Stimulated activated naive B cell treated with anti-CD40 and anti-IgM and Interleukin-4, amounts not matched to agents 10 μg/mL and 1 μg/mL and 100 μg/mL, for 72 hours (primary cell): ENCODE measurements around the gene IFIT2.
"Not testable (repeated sequence)": the region's sequence is repeated elsewhere in the genome, so short reads cannot be mapped to it uniquely, and the experiment has no call there.

Experiments used
- ATAC-seq, 2 donors: fragments of 150-1000 bp; cut with Tn5 transposase; replicated peaks; 2 replicates each; pipeline ENCODE4 v1.10.0; 2021; ENCODE audit warnings: moderate library complexity in 1 of 2
- DNase-seq: peaks from one replicate; pipeline ENCODE4 v3.0.0; 2021
- H3K27ac Mint-ChIP-seq: one replicate; pipeline ENCODE4 v1.8.0; 2022; ENCODE audit warnings: mild to moderate bottlenecking, mixed read lengths
- H3K27me3 Mint-ChIP-seq, 2 donors: one replicate each; pipeline ENCODE4 v1.8.0; 2022; ENCODE audit warnings: mixed read lengths in 2 of 2
- H3K36me3 Mint-ChIP-seq, 2 donors: one replicate each; pipeline ENCODE4 v1.8.0; 2022; ENCODE audit warnings: mixed read lengths in 2 of 2, mild to moderate bottlenecking in 1 of 2
- H3K4me1 Mint-ChIP-seq, 2 donors: one replicate each; pipeline ENCODE4 v1.8.0; 2022; ENCODE audit warnings: mixed read lengths in 2 of 2, mild to moderate bottlenecking in 1 of 2
- H3K4me3 Mint-ChIP-seq, 2 donors: one replicate each; pipeline ENCODE4 v1.8.0; 2022; ENCODE audit warnings: mild to moderate bottlenecking in 2 of 2, mixed read lengths in 2 of 2, moderate library complexity in 1 of 2
- H3K9me3 Mint-ChIP-seq, 2 donors: one replicate each; pipeline ENCODE4 v1.8.0; 2022; ENCODE audit warnings: mixed read lengths in 2 of 2, mild to moderate bottlenecking in 1 of 2

The IFIT2 gene

DNA sequence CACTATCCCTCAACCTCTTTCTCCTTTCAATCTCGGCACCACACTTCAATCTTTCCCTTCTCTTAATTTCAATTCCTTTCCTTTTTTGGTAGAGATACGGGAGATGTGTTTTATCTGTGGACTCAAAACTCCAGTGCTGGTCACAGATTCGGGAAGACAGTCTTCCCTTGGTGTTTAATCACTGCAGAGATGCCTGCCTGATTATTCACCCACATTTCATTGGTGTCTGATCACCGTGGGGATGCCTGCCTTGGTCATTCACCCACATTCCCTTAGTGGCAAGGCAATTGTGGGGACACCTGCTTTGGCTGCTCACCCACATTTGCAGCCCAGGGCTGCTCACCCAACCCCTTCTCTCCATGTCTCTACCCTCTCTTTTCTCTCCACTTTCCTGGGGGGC is 16.5 kb upstream of the IFIT2 start:
- H3K27me3 Mint-ChIP-seq, DNase-seq, ATAC-seq, H3K9me3 Mint-ChIP-seq, H3K27ac Mint-ChIP-seq, H3K36me3 Mint-ChIP-seq, H3K4me3 Mint-ChIP-seq: not testable (repeated sequence)
- H3K4me1 Mint-ChIP-seq = peaks cover 7 to 10% of the 10 kb centered on the region in 2 donors

DNA sequence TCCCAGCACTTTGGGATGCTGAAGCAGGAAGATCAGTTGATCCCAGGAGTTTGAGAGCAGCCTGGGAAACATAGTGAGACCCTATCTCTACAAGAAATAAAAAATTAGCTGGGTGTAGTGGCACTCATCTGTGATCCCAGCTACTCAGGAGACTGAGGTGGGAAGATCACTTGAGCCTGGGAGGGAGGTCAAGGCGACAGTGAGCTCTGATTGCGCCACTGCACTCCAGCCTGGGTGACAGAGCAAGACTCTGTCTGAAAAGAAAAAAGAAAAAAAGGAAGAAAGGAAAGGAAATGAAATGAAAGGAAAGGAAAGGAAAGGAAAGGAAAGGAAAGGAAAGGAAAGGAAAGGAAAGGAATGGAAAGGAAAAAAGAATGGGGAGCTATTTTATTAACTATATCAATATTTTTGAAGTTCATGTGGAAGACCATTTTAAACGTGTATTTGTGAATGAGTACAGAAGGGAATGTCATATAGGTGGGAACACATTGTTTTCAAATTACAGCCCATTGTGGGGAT is 7.1 kb upstream of the IFIT2 start:
- no peaks in the 10 kb centered on the region for H3K27me3 Mint-ChIP-seq
- peaks cover 0 to 2% of the 10 kb centered on the region in 2 donors for H3K9me3 Mint-ChIP-seq
- H3K4me1 Mint-ChIP-seq = peaks cover 10 to 27% of the 10 kb centered on the region in 2 donors
- H3K36me3 Mint-ChIP-seq = no peaks in the 10 kb centered on the region
- H3K4me3 Mint-ChIP-seq = no peak overlapping the region
- DNase-seq (no peak), ATAC-seq (no peak)
- H3K27ac Mint-ChIP-seq = no peak overlapping the region

DNA sequence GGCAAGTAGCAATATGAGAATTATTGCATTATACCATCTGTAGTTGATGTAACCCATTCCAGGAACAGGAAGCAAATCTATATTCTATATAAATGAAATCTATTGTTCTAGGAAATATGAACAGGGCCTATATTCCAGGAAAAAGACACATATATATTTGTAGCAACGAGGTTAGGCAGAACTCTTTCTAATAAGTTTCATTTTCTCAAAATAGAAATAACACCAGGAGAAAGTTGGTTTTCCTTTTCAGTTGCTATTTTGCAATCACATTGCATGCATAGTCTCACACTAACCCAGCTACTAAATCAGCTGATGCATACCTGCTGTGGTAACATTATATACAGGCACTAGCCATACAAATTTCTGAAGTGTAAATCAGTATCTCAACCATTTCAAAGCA is 6.2 kb upstream of the IFIT2 start:
- Mint-ChIP-seq H3K4me1 (peaks cover 10 to 27% of the 10 kb centered on the region in 2 donors), H3K27ac (no peak overlapping the region), H3K27me3 (no peaks in the 10 kb centered on the region), H3K36me3 (no peaks in the 10 kb centered on the region), H3K9me3 (peaks cover 0 to 2% of the 10 kb centered on the region in 2 donors), H3K4me3 (no peak overlapping the region)
- no peak for DNase-seq
- ATAC-seq = no peak

DNA sequence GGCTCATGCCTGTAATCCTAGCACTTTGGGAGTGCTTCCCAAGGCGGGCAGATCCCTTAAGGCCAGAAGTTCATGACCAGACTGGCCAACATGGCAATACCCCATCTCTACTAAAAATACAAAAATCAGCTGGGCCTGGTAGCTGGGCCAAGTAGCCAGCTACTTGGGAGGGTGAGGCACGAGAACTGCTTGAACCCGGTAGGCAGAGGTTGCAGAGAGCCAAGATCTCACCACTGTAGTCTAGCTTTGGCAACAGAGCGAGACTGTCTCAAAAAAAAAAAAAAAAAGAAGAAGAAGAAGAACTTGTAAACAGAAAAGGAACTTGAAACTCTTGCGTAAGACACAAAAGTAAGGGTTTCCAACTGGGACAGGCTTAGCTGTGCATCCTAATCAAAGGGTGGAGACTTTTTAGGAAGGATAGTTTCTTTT is 5.6 kb upstream of the IFIT2 start:
- peak overlapping the region; percentile 71 for H3K27ac Mint-ChIP-seq
- peaks cover 14 to 32% of the 10 kb centered on the region in 2 donors for H3K4me1 Mint-ChIP-seq
- no peak for DNase-seq
- H3K27me3 Mint-ChIP-seq = no peaks in the 10 kb centered on the region
- peaks cover 0 to 2% of the 10 kb centered on the region in 2 donors for H3K9me3 Mint-ChIP-seq
- ATAC-seq = peak; percentile 74 to 85
- H3K4me3 Mint-ChIP-seq = peak overlapping the region in 1 of 2 donors; percentile 51
- H3K36me3 Mint-ChIP-seq = no peaks in the 10 kb centered on the region

DNA sequence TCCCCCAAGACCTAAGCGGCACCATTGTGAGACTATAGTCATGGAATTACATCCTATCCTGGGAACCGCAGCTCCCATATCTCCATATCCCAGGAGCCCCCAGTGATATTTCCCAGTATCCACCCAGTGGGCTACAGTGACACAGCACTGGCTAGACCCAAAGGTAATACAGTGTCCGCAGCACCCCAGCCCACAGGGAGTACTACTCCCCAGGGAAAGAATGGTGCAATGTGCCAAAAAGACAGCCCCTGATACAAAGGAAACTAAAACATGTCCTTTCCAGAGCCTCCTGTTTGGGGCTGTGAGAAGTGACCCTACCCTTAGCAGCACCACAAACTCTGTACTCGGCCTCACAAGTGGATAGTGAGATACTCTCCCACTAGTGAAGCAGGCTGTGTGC is 4.5 kb upstream of the IFIT2 start:
- H3K27ac Mint-ChIP-seq = no peak overlapping the region
- H3K4me1 Mint-ChIP-seq = peaks cover 17 to 37% of the 10 kb centered on the region in 2 donors
- peaks cover 0 to 2% of the 10 kb centered on the region in 2 donors for H3K9me3 Mint-ChIP-seq

DNA sequence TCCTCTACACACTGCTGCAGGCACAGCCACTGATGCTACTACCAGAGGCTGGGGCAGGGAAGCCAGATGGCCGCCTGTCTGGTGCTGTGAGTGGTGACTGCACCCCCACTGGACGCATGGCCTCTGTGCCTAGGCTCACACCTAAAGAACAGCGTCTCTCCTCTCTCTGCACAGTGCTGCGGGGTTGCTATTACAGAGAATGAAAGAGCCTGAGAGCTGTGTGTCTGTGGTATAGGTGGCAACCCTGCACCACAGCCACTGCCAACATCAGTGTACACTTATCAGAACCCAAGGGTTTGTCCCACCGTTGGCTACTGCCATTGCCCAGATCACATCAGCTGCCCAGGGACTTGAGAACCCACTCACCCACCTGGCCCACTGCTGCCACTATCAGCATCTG is 4.1 kb upstream of the IFIT2 start:
- no peak overlapping the region for H3K27ac Mint-ChIP-seq
- no peaks in the 10 kb centered on the region for H3K27me3 Mint-ChIP-seq
- DNase-seq (no peak), ATAC-seq (no peak)
- peaks cover 0 to 2% of the 10 kb centered on the region in 2 donors for H3K9me3 Mint-ChIP-seq
- H3K36me3 Mint-ChIP-seq = no peaks in the 10 kb centered on the region
- peaks cover 20 to 42% of the 10 kb centered on the region in 2 donors for H3K4me1 Mint-ChIP-seq
- H3K4me3 Mint-ChIP-seq = no peak overlapping the region

More for the DNA sequence above, 4.5 kb upstream of the IFIT2 start:
- no peaks in the 10 kb centered on the region for H3K27me3 Mint-ChIP-seq
- ATAC-seq (no peak), DNase-seq (no peak)
- H3K4me3 Mint-ChIP-seq = no peak overlapping the region
- H3K36me3 Mint-ChIP-seq = no peaks in the 10 kb centered on the region

DNA sequence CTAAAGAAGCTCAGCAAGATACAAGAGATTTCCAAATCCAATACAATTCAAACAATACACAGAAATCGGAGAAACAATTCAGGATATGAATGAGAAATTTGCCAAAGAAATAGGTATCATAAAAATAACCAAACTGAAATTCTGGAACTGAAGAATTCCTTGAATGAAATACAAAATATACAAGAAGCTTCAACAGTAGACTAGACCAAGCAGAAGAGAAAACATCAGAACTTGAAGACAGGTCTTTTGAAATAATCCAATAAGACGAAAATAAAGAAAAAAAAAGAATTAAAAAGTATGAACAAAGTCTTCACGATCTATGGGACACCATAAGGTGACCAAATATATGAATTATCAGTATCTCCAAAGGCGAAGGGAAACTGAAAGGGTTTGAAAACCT is 2.8 kb upstream of the IFIT2 start:
- Mint-ChIP-seq H3K27ac (no peak overlapping the region), H3K4me3 (no peak overlapping the region), H3K36me3 (no peaks in the 10 kb centered on the region), H3K9me3 (peaks cover 0 to 2% of the 10 kb centered on the region in 2 donors), H3K4me1 (peaks cover 29 to 54% of the 10 kb centered on the region in 2 donors), H3K27me3 (no peaks in the 10 kb centered on the region)
- no peak for ATAC-seq
- DNase-seq = no peak

DNA sequence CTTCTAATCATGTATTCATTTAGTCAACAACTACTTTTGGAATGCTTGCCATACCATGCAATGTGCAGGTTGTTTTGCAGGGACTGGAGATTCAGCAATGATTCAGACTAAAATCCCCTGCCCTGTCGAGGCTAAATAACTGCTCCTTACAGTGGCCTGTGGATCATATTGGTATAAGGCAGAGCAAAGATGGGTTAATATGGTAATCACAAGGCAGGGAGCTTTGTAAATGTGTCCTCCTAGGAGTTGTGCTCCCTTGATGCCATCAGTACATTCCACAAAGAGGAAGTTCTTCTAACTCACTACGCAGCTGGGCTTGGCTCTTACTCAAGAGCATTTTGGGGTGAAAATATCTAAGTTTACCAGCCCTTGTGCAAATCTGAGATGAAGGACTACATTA is 614 bp upstream of the IFIT2 start:
- H3K9me3 Mint-ChIP-seq = peaks cover 0 to 2% of the 10 kb centered on the region in 2 donors
- H3K36me3 Mint-ChIP-seq = peaks cover 0 to 4% of the 10 kb centered on the region in 2 donors
- peaks cover 25 to 57% of the 10 kb centered on the region in 2 donors for H3K4me1 Mint-ChIP-seq
- no peaks in the 10 kb centered on the region for H3K27me3 Mint-ChIP-seq
- peak overlapping the region; percentile 95 for H3K27ac Mint-ChIP-seq
- peak overlapping the region; percentile 85 to 87 for H3K4me3 Mint-ChIP-seq
- ATAC-seq (peak; percentile 62 to 64), DNase-seq (no peak)

DNA sequence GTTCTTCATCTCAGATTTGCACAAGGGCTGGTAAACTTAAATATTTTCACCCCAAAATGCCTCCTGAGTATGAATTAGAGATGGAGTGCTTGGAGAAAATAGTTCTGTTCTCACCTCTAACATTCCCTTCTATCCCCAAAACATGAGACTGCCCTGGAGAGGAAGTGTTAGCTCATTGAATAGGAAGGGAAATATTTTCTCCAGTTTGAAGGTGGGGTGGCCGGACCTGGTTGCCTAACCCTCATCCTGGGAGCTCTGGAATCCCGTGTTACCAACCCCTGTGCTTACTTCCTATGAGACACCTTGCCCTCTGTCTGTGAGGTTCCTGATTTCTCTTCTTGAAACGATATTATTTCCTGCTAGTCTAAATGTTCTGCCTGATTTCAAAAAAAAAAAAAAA is 779 bp downstream of the IFIT2 start:
- no peak for ATAC-seq
- no peak for DNase-seq
- peaks cover 0 to 2% of the 10 kb centered on the region in 2 donors for H3K9me3 Mint-ChIP-seq
- H3K36me3 Mint-ChIP-seq = peaks cover 7 to 16% of the 10 kb centered on the region in 2 donors
- peak overlapping the region; percentile 95 for H3K27ac Mint-ChIP-seq
- H3K27me3 Mint-ChIP-seq = no peaks in the 10 kb centered on the region
- peaks cover 20 to 43% of the 10 kb centered on the region in 2 donors for H3K4me1 Mint-ChIP-seq
- peak overlapping the region; percentile 85 to 87 for H3K4me3 Mint-ChIP-seq

DNA sequence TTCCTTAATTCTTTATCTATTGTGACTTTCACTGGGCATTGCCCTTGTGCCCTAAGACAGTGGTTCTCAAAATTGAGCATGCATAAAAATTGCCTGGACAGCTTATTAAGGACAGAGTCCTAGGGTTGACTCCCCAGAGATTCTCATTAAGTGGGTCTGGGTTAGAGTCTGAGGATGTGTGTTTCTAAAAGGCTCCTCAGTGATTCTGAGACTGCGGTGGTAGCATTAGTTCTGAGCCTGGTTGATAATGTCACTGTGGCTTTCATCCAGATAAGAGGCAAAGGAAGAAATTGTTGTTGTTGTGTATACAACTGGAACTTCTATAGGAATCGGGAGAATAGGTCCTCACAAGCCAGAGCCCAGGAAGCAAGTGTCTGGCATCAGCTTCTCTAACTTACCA is 1.3 kb downstream of the IFIT2 start:
- H3K4me1 Mint-ChIP-seq = peaks cover 20 to 38% of the 10 kb centered on the region in 2 donors
- no peak overlapping the region for H3K27ac Mint-ChIP-seq
- DNase-seq (no peak), ATAC-seq (no peak)
- peaks cover 0 to 2% of the 10 kb centered on the region in 2 donors for H3K9me3 Mint-ChIP-seq
- peak overlapping the region; percentile 85 to 87 for H3K4me3 Mint-ChIP-seq
- H3K27me3 Mint-ChIP-seq = no peaks in the 10 kb centered on the region
- H3K36me3 Mint-ChIP-seq = peaks cover 10 to 21% of the 10 kb centered on the region in 2 donors

DNA sequence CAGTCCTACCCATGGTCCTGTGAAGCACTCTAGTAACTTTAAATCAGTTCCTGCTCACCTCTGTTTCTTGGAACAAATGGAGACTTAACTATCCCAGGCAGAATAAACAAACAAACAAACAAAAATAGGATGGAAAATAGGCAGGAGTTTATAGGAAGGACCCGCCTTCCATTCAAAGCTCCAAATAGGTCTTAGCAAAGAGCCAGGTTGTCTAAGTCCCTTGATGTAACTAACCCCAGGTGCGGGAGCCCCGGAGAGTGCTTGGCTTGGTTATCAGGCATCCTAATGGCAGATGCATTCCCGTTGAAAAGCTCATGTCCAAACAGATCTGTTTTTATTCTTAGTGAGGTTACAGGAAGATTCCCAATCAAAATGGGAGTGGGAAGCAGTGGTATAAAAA is 2.2 kb downstream of the IFIT2 start:
- Mint-ChIP-seq H3K27ac (no peak overlapping the region), H3K36me3 (peaks cover 10 to 23% of the 10 kb centered on the region in 2 donors), H3K4me3 (no peak overlapping the region), H3K9me3 (peaks cover 0 to 2% of the 10 kb centered on the region in 2 donors), H3K27me3 (no peaks in the 10 kb centered on the region), H3K4me1 (peaks cover 20 to 35% of the 10 kb centered on the region in 2 donors)
- no peak for DNase-seq
- no peak for ATAC-seq

DNA sequence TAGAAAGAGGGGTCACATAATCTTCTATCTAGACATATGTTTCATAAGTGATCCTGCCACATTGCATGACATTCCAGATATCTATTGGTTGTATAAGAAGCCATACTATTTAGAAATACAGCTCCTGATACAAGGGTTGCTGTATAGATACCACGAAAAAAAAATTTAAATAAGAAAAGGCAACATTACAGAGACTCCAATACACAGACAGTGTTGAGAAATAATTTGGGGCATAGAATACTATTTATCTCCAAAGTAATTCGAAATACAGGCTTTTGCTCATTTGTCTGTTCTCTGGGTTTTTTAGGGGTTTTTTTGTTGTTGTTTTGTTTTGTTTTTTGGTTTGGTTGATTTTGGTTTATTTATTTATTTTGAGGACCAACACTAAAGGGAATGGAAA is 2.6 kb downstream of the IFIT2 start:
- no peak overlapping the region for H3K27ac Mint-ChIP-seq
- H3K27me3 Mint-ChIP-seq = no peaks in the 10 kb centered on the region
- DNase-seq (no peak), ATAC-seq (no peak)
- peaks cover 0 to under 1% of the 10 kb centered on the region in 2 donors for H3K9me3 Mint-ChIP-seq
- no peak overlapping the region for H3K4me3 Mint-ChIP-seq
- H3K36me3 Mint-ChIP-seq = peaks cover 10 to 27% of the 10 kb centered on the region in 2 donors
- H3K4me1 Mint-ChIP-seq = peaks cover 20 to 35% of the 10 kb centered on the region in 2 donors

DNA sequence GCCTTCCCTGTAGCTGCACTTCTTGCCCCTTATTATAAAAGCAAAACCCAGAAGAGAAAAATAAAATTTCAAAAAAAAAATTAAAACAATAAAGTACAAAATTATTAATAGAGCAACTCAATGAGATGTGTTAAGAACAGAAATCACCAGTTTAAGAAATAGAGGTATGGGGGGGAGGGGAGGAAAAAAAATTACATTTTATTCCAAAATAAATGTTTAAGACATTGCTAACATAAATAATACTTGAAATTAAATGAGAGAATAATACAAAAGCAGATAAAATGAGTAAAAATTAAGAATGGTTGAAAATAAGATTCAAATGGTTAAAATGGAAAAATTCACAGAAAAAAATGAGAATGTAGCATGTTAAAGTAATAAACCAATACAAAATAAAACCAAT is 3.1 kb downstream of the IFIT2 start:
- no peak overlapping the region for H3K27ac Mint-ChIP-seq
- peaks cover 22 to 37% of the 10 kb centered on the region in 2 donors for H3K4me1 Mint-ChIP-seq
- peaks cover 10 to 28% of the 10 kb centered on the region in 2 donors for H3K36me3 Mint-ChIP-seq
- no peaks in the 10 kb centered on the region for H3K27me3 Mint-ChIP-seq
- ATAC-seq (no peak), DNase-seq (no peak)
- no peak overlapping the region for H3K4me3 Mint-ChIP-seq
- H3K9me3 Mint-ChIP-seq = no peaks in the 10 kb centered on the region

DNA sequence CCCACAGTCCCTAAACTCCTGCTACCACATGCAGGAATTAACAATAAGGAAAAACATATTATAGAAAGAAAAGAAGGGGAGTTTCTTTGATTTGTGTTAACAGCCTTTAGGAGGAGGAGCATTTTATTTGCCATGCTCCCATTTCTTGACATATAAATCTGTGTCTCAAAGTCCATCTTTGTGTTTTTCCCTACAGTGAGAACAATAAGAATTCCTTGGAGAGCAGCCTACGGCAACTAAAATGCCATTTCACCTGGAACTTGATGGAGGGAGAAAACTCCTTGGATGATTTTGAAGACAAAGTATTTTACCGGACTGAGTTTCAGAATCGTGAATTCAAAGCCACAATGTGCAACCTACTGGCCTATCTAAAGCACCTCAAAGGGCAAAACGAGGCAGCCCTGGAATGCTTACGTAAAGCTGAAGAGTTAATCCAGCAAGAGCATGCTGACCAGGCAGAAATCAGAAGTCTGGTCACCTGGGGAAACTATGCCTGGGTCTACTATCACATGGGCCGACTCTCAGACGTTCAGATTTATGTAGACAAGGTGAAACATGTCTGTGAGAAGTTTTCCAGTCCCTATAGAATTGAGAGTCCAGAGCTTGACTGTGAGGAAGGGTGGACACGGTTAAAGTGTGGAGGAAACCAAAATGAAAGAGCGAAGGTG is 4.1 kb downstream of the IFIT2 start:
- peaks cover 23 to 39% of the 10 kb centered on the region in 2 donors for H3K4me1 Mint-ChIP-seq
- no peak overlapping the region for H3K4me3 Mint-ChIP-seq
- ATAC-seq (no peak), DNase-seq (no peak)
- no peaks in the 10 kb centered on the region for H3K27me3 Mint-ChIP-seq
- peaks cover 10 to 28% of the 10 kb centered on the region in 2 donors for H3K36me3 Mint-ChIP-seq
- H3K9me3 Mint-ChIP-seq = no peaks in the 10 kb centered on the region
- no peak overlapping the region for H3K27ac Mint-ChIP-seq
